Measurements from ENCODE around the gene EPOP.

DNA sequence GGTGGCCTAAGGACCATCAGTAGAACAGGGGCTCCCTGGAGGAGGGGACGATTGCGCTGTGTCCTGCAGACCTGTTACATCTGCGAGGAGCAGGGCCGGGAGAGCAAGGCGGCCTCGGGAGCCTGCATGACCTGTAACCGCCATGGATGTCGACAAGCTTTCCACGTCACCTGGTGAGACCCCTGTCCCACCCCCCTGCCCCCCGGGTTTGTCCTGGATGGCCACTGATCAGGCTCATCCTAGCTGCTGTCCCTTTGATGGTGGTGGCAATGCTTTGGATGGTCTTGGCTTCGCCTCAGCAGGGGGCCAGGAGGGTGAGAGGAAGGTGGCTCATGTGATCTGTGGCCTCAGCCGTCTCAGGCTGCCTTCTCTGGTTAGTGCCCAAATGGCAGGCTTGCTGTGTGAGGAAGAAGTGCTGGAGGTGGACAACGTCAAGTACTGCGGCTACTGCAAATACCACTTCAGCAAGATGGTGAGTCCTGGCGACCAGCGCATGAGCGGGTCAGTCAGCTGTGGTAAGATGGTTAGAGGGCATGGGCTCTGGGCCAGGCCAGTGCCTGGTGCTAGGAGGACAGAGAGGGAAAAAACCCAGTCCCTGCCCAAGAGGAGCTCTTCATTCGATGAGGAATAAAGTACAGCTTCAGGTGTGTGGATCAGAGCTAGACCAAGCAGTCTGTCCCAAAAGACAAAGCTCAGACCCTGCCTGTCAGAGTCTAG lies 34.5 kb upstream of the EPOP start:
- TF ChIP-seq PRRX2 (CRISPR knock-in tag; IDR thresholded peaks at IDR 0.05): no peak
- TF ChIP-seq, protein P1, sequence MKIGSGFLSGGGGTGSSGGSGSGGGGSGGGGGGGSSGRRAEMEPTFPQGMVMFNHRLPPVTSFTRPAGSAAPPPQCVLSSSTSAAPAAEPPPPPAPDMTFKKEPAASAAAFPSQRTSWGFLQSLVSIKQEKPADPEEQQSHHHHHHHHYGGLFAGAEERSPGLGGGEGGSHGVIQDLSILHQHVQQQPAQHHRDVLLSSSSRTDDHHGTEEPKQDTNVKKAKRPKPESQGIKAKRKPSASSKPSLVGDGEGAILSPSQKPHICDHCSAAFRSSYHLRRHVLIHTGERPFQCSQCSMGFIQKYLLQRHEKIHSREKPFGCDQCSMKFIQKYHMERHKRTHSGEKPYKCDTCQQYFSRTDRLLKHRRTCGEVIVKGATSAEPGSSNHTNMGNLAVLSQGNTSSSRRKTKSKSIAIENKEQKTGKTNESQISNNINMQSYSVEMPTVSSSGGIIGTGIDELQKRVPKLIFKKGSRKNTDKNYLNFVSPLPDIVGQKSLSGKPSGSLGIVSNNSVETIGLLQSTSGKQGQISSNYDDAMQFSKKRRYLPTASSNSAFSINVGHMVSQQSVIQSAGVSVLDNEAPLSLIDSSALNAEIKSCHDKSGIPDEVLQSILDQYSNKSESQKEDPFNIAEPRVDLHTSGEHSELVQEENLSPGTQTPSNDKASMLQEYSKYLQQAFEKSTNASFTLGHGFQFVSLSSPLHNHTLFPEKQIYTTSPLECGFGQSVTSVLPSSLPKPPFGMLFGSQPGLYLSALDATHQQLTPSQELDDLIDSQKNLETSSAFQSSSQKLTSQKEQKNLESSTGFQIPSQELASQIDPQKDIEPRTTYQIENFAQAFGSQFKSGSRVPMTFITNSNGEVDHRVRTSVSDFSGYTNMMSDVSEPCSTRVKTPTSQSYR (CRISPR knock-in tag; IDR thresholded peaks at IDR 0.05): no peak
- TF ChIP-seq, protein P2, sequence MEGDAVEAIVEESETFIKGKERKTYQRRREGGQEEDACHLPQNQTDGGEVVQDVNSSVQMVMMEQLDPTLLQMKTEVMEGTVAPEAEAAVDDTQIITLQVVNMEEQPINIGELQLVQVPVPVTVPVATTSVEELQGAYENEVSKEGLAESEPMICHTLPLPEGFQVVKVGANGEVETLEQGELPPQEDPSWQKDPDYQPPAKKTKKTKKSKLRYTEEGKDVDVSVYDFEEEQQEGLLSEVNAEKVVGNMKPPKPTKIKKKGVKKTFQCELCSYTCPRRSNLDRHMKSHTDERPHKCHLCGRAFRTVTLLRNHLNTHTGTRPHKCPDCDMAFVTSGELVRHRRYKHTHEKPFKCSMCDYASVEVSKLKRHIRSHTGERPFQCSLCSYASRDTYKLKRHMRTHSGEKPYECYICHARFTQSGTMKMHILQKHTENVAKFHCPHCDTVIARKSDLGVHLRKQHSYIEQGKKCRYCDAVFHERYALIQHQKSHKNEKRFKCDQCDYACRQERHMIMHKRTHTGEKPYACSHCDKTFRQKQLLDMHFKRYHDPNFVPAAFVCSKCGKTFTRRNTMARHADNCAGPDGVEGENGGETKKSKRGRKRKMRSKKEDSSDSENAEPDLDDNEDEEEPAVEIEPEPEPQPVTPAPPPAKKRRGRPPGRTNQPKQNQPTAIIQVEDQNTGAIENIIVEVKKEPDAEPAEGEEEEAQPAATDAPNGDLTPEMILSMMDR (IDR thresholded peaks at IDR 0.05): no peak
- no peak for TF ChIP-seq NFYB (CRISPR knock-in tag; conservative IDR thresholded peaks at IDR 0.05; ENCODE audit: low read depth)
